GM13976 (cell line): ENCODE results near the gene GNAT1.

Experiments used
- DNase-seq: peaks from one replicate; pipeline ENCODE4 v3.0.0; 2012; ENCODE audit warnings: low spot score
- in situ Hi-C: fragments of 300-500 bp; cut with MboI; formaldehyde crosslinking; loops from one replicate; pipeline ENCODE4 v1.12.0; 2022; ENCODE audit warnings: low sequenced_read_pairs, mixed read lengths, inconsistent platforms; ENCODE audit not compliant: unreplicated experiment
- TF ChIP-seq, protein P1 (sequence below): IDR thresholded peaks from 2 replicates; pipeline ENCODE4 v1.5.1; 2012; ENCODE audit warnings: borderline replicate concordance, mild to moderate bottlenecking; ENCODE audit not compliant: insufficient read depth; ENCODE audit errors: extremely low read depth, missing control alignments, control extremely low read depth

GNAT1 gene

GRCh38 chr3:50162034-50162883 lies 29.2 kb upstream of the GNAT1 start:
- TF ChIP-seq, protein P1, sequence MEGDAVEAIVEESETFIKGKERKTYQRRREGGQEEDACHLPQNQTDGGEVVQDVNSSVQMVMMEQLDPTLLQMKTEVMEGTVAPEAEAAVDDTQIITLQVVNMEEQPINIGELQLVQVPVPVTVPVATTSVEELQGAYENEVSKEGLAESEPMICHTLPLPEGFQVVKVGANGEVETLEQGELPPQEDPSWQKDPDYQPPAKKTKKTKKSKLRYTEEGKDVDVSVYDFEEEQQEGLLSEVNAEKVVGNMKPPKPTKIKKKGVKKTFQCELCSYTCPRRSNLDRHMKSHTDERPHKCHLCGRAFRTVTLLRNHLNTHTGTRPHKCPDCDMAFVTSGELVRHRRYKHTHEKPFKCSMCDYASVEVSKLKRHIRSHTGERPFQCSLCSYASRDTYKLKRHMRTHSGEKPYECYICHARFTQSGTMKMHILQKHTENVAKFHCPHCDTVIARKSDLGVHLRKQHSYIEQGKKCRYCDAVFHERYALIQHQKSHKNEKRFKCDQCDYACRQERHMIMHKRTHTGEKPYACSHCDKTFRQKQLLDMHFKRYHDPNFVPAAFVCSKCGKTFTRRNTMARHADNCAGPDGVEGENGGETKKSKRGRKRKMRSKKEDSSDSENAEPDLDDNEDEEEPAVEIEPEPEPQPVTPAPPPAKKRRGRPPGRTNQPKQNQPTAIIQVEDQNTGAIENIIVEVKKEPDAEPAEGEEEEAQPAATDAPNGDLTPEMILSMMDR = no peak
- DNase-seq = no peak
- in situ Hi-C loops = no loop called here

- DNase-seq = no peak
- in situ Hi-C loops = no loop called here
- TF ChIP-seq, protein P1 = no peak
Measured at GRCh38 chr3:50163572-50164455, 27.6 kb upstream of the GNAT1 start.

- no peak for DNase-seq
- in situ Hi-C loops = no loop called here
- TF ChIP-seq, protein P1 = no peak
Measured at GRCh38 chr3:50164481-50164880, 26.9 kb upstream of the GNAT1 start.

DNA sequence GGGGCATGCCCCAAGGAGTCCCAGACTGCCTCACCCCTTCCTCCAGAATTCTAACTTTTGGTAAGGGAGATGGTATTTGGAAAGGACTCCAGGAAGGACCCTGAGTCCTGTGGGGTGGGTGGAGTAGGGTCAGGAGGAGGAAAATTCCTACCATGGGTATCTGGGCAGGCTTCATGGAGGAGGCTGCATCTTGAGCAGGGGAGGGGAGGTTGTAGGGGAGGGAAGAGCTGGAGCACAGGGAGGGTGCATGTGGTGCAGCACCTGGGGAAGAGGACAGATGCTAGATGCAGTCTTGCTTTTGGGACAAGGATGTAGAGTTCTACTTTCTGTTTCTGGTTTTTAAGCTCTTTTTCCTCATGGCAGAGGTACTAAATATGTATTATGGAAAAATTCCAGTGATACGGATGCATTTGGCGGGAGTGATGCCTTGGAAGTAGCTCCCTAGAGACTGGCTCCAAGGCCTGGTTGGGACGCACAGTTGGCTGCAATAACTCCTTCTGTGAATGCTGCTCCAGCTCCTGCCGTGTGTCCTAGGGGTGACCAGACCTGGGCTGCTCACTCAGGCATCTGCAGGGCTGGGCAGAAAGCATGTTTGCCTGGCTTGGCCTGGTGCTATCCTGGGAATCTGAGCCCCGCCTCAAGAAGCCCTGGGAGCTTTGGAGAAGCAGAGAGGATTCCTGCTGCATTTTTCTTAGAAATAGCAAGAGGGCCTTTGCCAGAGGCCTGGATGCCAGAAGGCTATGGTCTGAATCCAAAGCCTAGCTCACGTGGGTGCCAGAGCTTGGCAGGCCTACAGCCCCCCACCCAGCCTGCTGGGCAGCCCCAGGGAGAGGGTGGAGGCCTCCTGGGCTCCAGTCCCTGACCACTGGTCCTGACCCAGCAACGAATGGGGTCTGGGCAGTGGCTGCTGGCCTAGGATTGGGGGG lies 26.2 kb upstream of the GNAT1 start:
- TF ChIP-seq, protein P1 = no peak
- in situ Hi-C loops = no loop called here
- DNase-seq = no peak

- in situ Hi-C loops = no loop called here
- no peak for DNase-seq
- TF ChIP-seq, protein P1 = no peak
Measured at GRCh38 chr3:50165910-50166538, 25.4 kb upstream of the GNAT1 start.

DNA sequence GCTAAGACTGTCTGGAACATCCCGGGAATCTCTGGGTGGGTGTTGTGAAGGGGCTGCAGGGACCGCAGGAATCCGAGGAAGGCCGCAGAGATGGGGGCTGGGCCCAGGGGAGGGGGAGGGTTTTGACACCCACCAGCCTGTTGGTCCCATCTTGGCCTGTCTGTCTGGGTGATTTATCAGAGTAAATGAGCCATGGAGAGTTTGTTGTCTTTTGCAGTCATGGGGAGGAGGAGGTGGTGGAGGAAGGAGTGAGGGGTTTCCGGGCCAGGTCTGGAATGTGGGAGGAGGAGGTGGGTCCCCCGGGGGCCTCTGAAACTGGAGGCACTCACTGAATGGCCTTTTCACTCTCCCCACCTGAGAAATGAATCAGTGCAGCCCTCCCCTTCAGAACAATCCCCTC lies 24.8 kb upstream of the GNAT1 start:
- TF ChIP-seq, protein P1 = no peak
- no peak for DNase-seq
- in situ Hi-C loops = no loop called here
